Adrenal gland (tissue), 12 donors: ENCODE measurements around the gene COL6A2. TPM values are rescaled to one million over a fixed set of nuclear protein-coding genes. Genes with fewer than 3 reads are reported as not detected.
"Not testable (repeated sequence)": the region's sequence is repeated elsewhere in the genome, so short reads cannot be mapped to it uniquely, and the experiment has no call there.

ENCODE experiments used
- DNase-seq, 7 donors: peaks; one replicate each; pipeline ENCODE4 v3.0.0-alpha.2; 2019 to 2020
- H3K27ac ChIP-seq, 5 donors: fragments of 200-600 bp; sonication (generic) in 4 of 5; 1 replicate in 3 of 5; 2 replicates in 2 of 5; pipeline versions ENCODE4 v1.5.1 to v1.8.0; 2016 to 2020; ENCODE audit warnings: mild to moderate bottlenecking in 1 of 5
- H3K27me3 ChIP-seq: fragments of 200-600 bp; 2 replicates; pipeline ENCODE4 v1.8.0; 2021
- H3K36me3 ChIP-seq, 2 donors: fragments of 200-600 bp; replicated peaks in 1 of 2; 1 replicate in 1 of 2; 2 replicates in 1 of 2; pipeline versions ENCODE4 v1.5.1 to v1.8.0; 2018 to 2022
- H3K4me1 ChIP-seq, 2 donors: fragments of 200-600 bp; replicated peaks in 1 of 2; 1 replicate in 1 of 2; 2 replicates in 1 of 2; pipeline versions ENCODE4 v1.5.1 to v1.8.0; 2018 to 2021
- H3K4me3 ChIP-seq, 4 donors: fragments of 200-600 bp; sonication (generic) in 3 of 4; one replicate each; pipeline ENCODE4 v1.5.1; 2016 to 2018
- H3K9me3 ChIP-seq, 3 donors: fragments of 200-600 bp; sonication (generic) in 1 of 3; replicated peaks in 1 of 3; 1 replicate in 2 of 3; 2 replicates in 1 of 3; pipeline versions ENCODE4 v1.5.1 to v1.8.0; 2016 to 2021
- CTCF ChIP-seq, 6 experiments: fragments of 450-650 bp in 4 of 6; fragments of 200-600 bp in 2 of 6; sonication (generic) in 1 of 6; IDR thresholded peaks; 1 replicate in 5 of 6; 2 replicates in 1 of 6; pipeline versions ENCODE4 v1.5.1 to v1.8.0; 2016 to 2021; ENCODE audit warnings: antibody characterized with exemption in 6 of 6, mild to moderate bottlenecking in 2 of 6, moderate library complexity in 1 of 6
- POLR2A ChIP-seq, 2 donors: fragments of 450-650 bp; IDR thresholded peaks; one replicate each; pipeline ENCODE4 v1.6.1; 2017; ENCODE audit warnings: antibody characterized with exemption in 2 of 2, mild to moderate bottlenecking in 2 of 2, moderate library complexity in 1 of 2
- WGBS, 4 donors: extraction: QIAGEN DNeasy Blood & Tissue Kit in 2 of 4; methylation state at CpG; one replicate each; pipeline versions ENCODE4 v1.1.5 to v1.1.7; 2013 to 2017; 5-methylcytosine and 5-hydroxymethylcytosine counted together
- intact Hi-C, 2 donors: fragments of 100-400 bp; cut with DNase I; formaldehyde crosslinking; loops; one replicate each; pipeline versions ENCODE4 v1.14.1 to v1.15.0; 2022 to 2023
- polyA plus RNA-seq, 3 donors: library from polyadenylated mRNA; stranded (reverse); fragments of 200-250 nt in 2 of 3; fragments of 350-450 nt in 1 of 3; fragmentation: Illumina TruSeq in 1 of 3; extraction: RNeasy Lipid Tissue Mini Kit (QIAGEN cat#74804) in 1 of 3; gene quantifications; one replicate each; pipeline ENCODE4 v1.2.3, GENCODE V29; 2013 to 2014
- total RNA-seq, 9 donors: library from RNA; depleted of rRNA in 4 of 9; stranded (reverse); fragments of >200 nt in 4 of 9; fragments of 120-200 nt in 1 of 9; fragmentation: NEBNext Ultra II Directional in 1 of 9; extraction: Animal tissue kit (Norgen Biotek cat#: 25700) in 1 of 9; gene quantifications; one replicate each; pipeline versions ENCODE4 v1.1.0 to v1.2.4, GENCODE V29; 2013 to 2023
- donor health status: healthy with polysubstance abuse.
- donor health status: Bipolar disorder and iron deficiency.
- donor health status: DM: yes; HTN: yes; CAD: no.
- donor health status: DM: no; HTN: no; CAD: no.
- donor health status: DM: no; HTN: no; CAD: no.
- donor health status: DM: yes; HTN: yes; CAD: no.

Gene COL6A2
- total and polyA plus RNA-seq, 12 donors: 19.0 to 543 (median 181) TPM

DNA sequence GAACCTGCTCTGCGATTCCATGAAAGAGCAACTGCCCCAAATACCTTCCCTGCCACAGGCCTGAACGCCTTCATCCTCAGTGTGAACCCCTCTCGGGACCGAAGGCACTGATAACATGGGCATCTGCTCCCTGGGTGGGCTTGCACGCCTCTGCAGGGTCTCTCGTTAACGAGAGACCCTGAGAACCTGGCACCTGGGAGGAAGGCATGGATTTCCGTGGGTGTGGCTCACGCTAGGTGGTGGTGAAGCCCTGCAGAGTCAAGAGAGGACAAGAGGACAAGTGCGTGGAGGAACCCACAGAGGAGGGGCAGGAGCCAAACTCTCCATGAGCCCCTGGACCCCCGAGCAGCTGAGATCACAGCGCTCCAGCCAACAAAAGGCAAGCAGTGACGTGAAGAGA is 26.8 kb upstream of the COL6A2 start:
- no peaks in the 10 kb centered on the region for H3K4me1 ChIP-seq
- 83 to 90% (median 85%) methylated on average over 7 to 13 of the region's 13 CpGs for WGBS, 4 donors
- H3K36me3 ChIP-seq: no peaks in the 10 kb centered on the region
- no peaks in the 10 kb centered on the region for H3K27me3 ChIP-seq
- TF ChIP-seq CTCF (IDR thresholded peaks at IDR 0.05): no peak
- no peak for TF ChIP-seq POLR2A (IDR thresholded peaks at IDR 0.05)
- no peak overlapping the region for H3K27ac ChIP-seq
- DNase-seq: peak in 2 of 7 donors; percentile 10 to 36
- intact Hi-C loops: no loop called here
- no peaks in the 10 kb centered on the region for H3K9me3 ChIP-seq
- no peak overlapping the region for H3K4me3 ChIP-seq

DNA sequence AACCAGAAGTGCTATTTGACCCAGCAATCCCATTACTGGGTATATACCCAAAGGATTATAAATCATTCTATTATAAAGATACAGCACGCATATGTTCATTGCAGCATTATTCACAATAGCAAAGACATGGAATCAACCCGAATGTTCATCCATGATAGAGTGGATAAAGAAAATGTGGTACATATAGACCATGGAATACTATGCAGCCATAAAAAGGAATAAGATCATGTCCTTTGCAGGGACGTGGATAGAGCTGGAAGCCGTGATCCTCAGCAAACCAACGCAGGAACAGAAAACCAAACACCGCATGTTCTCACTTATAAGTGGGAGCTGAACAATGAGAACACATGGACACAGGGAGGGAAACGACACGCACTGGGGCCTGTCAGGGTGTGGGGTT is 21.2 kb upstream of the COL6A2 start:
- H3K36me3 ChIP-seq, H3K4me3 ChIP-seq, intact Hi-C loops, H3K27me3 ChIP-seq, DNase-seq, H3K27ac ChIP-seq, H3K9me3 ChIP-seq, H3K4me1 ChIP-seq: not testable (repeated sequence)
- 78 to 85% (median 80%) methylated on average over 8 of the region's 8 CpGs for WGBS, 4 donors

DNA sequence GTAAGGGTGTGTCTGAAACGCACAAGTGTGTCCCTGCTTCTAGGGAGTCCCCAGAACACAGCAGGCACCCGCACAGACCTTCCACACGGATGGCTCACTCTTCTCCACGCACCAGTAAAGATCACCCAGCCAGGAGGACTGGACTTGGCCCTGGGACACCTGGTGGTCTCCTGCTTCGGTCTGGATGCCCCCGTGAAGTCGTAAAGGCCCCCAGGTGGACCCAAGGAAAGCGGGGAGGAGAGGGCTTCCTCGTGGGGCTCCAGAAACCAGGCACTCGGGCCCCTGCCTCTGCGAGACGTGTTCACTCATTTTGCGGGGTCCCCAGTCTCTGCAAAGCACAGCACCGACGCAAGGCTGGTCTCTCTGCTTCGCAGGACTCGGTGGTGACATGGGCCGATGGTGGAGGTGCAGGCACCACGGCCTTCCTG is 20.2 kb upstream of the COL6A2 start:
- H3K27ac ChIP-seq: no peak overlapping the region
- no peak overlapping the region for H3K4me3 ChIP-seq
- H3K27me3 ChIP-seq: no peaks in the 10 kb centered on the region
- no peaks in the 10 kb centered on the region for H3K9me3 ChIP-seq
- no peaks in the 10 kb centered on the region for H3K36me3 ChIP-seq
- peak in 1 of 7 donors; percentile 20 for DNase-seq
- H3K4me1 ChIP-seq: no peaks in the 10 kb centered on the region
- WGBS, 4 donors: 78 to 89% (median 88%) methylated on average over 12 to 19 of the region's 19 CpGs
- no peak for TF ChIP-seq CTCF (IDR thresholded peaks at IDR 0.05)
- no peak for TF ChIP-seq POLR2A (IDR thresholded peaks at IDR 0.05)
- intact Hi-C loops: no loop called here

GRCh38 chr21:46078322-46078977 is 19.5 kb upstream of the COL6A2 start:
- Histone ChIP-seq H3K4me3 (no peak overlapping the region), H3K27me3 (no peaks in the 10 kb centered on the region), H3K36me3 (no peaks in the 10 kb centered on the region), H3K27ac (no peak overlapping the region), H3K9me3 (no peaks in the 10 kb centered on the region), H3K4me1 (no peaks in the 10 kb centered on the region)
- TF ChIP-seq CTCF (IDR thresholded peaks at IDR 0.05) (no peak), POLR2A (IDR thresholded peaks at IDR 0.05) (no peak)
- peak in 2 of 7 donors; percentile 6 to 35 for DNase-seq
- WGBS, 4 donors: 84 to 86% (median 84%) methylated on average over 15 to 23 of the region's 23 CpGs
- intact Hi-C loops: no loop called here

DNA sequence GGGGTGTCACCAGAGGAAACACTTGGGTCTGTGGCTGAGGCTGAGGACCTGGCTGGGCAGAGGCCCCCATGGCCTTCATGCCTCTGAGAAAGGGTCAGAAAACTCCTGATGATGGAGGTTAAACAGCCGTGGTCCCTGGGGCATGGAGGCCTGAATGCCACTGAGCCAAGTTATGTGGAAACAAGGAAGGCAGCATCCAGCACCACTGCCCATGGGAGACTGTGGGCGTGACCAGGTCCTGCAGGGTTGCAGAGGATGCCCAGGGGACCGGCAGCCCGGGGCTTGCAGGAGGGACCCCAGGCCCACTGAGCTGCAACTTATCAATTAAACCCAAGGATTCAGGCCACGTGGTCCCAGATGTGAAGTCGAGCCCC is 18.9 kb upstream of the COL6A2 start:
- TF ChIP-seq POLR2A (IDR thresholded peaks at IDR 0.05): no peak
- no peak for TF ChIP-seq CTCF (IDR thresholded peaks at IDR 0.05)
- Histone ChIP-seq H3K36me3 (no peaks in the 10 kb centered on the region), H3K27ac (no peak overlapping the region), H3K4me1 (no peaks in the 10 kb centered on the region), H3K9me3 (no peaks in the 10 kb centered on the region), H3K27me3 (no peaks in the 10 kb centered on the region), H3K4me3 (no peak overlapping the region)
- peak in 1 of 7 donors; percentile 15 for DNase-seq
- WGBS, 4 donors: 76 to 89% (median 81%) methylated on average over 2 to 6 of the region's 6 CpGs
- intact Hi-C loops: no loop called here
